NCI-H2081 treated with DMSO at 0.1 percent for 48 hours (cell line): Measurements from ENCODE around the gene ENTPD3.
"Not testable (repeated sequence)": the region's sequence is repeated elsewhere in the genome, so short reads cannot be mapped to it uniquely, and the experiment has no call there.

Source experiments
- DNase-seq: peaks from one replicate; lab custom pipeline; 2025; lab: John Stamatoyannopoulos, UW

The ENTPD3 gene

DNA sequence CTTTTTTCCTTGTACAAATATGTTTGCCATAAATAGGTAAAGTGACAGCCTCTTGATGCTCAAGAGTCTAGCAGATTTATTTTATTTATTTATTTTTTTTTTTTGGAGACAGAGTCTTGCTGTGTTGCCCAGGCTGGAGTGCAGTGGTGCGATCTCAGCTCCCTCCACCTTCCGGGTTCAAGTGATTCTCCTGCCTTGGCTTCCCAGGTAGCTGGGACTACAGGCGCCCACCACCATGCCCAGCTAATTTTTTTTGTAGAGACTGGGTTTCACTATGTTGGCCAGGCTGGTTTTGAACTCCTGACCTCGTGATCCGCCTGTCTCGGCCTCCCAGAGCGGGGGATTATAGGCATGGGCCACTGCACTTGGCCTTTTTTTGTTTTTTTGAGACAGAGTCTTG lies 75.9 kb downstream of the ENTPD3 start:
- not testable (repeated sequence) for DNase-seq

DNA sequence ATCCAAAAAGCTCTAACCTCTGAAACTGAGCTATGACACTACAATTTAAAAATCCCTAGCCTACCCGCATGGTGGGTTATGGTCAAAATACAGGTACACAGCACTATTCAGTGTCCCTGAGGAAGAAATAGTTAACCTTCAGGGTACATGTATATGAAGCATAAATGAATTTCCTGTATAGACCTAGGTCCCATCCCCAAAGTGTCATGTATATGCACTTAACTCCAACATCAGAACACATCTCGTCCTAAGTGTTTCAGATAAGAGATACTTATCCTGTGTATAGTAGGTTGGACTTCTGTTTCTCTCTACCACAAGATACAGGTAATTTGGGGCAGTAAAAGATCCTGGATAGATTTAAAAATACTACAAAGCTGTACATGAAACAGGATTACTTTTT lies 76.6 kb downstream of the ENTPD3 start:
- no peak for DNase-seq

DNA sequence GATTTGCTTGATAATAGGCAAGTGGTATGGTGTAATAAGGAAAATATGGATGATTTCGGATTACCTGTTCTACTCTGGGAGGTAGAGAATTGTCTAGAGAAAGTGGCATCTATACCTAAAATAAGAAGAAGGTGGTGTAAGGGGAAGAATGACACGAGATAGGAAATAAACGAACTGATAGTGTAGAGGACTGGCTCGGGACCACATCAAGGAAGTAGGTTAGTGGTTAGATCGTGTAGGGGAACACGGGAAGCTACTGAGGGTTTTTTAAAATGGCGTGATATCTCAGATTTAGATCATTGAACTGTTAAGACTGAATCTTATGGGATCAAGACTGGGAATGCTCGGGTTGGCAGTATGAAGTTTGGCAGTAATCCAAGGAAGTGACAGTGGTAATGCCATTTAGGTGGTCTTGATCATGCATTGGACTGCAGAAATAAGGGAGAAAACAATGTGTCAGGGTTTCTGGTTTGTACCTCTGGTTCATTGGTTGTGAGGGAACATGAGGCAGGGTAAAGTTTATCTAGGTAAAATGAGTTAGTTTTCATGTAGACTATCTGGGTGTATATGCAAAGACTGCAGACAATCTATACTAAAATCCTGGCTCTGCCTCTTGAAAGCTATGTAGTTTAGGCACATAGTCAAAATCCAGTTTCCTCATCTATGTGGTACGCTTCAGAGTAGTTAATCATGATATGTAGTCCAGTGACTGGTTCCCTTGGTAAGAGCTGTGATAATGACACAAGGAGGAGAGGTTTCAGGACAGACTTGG lies 77.5 kb downstream of the ENTPD3 start:
- DNase-seq: no peak

DNA sequence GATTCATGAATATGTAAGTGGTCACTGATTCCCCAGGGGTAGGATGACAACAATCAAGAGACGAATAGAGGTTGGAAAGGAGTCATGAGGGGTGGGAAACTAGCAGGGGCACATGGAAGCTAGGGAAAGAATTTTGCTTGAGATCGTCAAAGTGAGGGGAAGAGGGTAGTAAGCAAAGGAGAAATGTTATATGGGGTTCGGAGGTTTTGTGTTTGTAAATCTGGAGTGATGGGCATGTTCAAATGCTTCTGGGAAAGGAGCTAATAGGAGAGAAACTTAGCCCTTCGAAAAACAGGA lies 78.1 kb downstream of the ENTPD3 start:
- no peak for DNase-seq

DNA sequence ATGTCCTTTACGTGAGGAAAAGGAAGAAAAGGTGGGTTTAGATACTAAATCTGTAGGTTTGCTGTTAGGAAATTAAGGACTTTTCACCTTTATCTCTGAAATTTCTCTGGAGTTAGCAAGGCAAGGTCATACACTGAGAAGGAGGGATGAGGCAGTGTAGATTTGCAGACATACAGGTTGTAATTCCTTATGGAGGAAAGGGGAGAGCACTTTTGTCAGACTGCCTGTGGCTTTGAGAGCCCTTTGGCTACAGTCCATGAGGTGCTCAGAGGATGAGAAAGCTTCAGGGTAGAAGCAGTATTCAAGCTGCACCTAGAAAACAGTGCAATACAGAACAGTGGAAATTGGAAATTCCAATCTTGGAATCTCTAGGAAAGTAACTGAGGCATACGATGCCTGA lies 78.5 kb downstream of the ENTPD3 start:
- DNase-seq: no peak

DNA sequence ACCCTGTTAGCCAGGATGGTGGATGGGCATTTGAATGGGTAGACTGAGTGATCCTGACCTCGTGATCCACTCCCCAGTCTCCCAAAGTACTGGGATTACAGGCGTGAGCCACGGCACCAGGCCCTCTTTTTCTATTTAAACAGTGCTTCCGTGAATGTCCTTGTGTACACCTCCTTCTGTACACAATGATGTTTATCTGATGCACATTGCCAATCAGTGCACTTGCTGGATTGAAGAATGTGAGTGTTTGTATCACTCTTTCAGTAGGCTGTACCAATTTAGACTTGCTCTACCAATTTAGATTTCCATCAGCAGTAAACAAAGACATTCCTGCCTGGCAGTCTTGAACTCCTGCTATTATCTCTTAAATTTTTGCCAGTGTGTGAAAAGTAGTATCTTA lies 81.0 kb downstream of the ENTPD3 start:
- no peak for DNase-seq

DNA sequence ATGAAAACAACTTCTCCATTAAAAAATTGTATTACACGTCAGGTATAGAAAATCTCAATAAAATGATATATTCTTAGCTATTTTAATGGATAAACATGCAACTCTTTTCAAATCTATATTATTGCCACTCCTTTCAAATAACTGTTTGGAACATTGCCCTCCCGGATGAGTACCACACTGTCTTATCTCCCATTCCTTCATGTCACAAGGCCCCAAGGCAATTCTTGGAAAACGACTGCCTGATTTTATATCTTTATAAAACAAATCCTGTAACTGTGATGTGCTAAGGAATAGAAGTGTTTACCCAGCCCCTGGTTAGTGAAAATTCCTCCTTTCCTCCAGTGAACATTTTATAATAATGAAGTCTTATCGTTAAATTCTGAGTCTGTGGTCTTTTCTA lies 83.7 kb downstream of the ENTPD3 start:
- no peak for DNase-seq

DNA sequence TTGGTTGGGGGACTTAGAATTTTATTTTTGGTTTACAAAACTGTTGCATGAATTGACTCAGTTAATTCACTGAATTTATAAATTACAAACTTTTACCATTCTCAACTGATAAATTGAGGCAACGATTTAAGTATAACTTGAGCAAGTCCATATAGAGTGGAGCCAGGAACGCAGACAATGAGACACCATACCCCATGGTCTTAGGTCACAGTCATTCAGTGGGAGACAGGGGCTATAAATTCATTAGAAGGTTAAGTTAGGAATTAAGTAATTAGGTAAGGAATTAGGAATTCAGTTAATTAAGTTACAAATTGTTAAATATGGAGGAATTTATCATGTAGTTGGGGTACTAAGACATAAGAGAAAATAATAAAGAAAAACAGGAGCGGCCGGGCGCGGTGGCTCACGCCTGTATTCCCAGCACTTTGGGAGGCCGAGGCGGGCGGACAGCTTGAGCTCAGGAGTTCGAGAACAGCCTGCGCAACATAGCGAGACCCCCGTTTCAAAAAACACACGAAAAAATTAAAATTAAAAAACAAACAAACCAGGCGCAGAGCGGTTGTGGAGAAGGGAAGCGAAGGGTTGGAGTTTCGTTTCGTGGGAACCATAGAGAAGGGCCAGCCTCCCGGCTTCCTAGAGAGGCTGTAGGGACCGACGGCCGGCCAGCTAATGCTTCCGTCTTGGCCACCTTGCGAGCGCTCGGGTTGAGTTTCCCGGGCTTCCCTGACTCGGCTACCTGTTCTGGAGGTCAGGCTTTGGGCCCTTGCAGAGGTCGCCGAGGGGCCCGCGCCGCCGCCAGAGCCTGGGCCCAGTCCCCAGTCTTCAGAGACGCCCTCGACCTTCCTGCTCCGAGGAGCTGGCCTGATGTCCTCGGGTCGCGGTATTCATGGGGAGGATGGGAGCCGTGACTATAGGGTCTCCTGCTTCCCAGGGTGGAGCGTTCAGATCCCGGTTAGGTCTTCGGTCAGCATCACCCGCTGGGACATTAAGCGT lies 89.8 kb downstream of the ENTPD3 start, which contains the start of gene ZNF619:
Gene ZNF619 (plus strand): TSS at position 645 of the 993 bp plus-strand sequence. CDS start 858 bp downstream, outside the sequence.
- no peak for DNase-seq

DNA sequence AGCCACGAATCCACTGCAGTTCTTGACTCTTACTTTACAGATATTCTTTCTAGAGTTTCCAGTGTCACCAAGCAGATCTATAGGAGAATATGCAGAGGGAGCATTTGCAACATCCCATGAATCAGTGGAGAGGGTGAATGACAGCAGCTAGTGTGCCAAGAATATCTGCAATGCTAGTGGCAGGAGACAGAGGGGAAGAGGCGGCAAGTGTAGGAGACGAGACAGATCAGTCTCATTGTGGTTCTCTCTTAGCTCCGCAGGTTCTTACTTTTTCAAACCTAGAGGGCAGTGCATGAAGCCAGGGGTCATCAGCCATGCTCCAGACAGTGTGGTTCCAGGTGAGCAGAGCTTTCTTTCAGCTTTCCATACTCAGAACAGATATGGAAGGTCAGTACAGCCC lies 90.7 kb downstream of the ENTPD3 start:
- DNase-seq: no peak
